Measurements from ENCODE around the gene EPHB2. TPM values are rescaled to one million over a fixed set of nuclear protein-coding genes. Genes with fewer than 3 reads are reported as not detected.
"Not testable (repeated sequence)": the region's sequence is repeated elsewhere in the genome, so short reads cannot be mapped to it uniquely, and the experiment has no call there.

Gene EPHB2
- total and polyA plus RNA-seq, 9 donors = 2.5 to 55.1 (median 15.1) TPM

DNA sequence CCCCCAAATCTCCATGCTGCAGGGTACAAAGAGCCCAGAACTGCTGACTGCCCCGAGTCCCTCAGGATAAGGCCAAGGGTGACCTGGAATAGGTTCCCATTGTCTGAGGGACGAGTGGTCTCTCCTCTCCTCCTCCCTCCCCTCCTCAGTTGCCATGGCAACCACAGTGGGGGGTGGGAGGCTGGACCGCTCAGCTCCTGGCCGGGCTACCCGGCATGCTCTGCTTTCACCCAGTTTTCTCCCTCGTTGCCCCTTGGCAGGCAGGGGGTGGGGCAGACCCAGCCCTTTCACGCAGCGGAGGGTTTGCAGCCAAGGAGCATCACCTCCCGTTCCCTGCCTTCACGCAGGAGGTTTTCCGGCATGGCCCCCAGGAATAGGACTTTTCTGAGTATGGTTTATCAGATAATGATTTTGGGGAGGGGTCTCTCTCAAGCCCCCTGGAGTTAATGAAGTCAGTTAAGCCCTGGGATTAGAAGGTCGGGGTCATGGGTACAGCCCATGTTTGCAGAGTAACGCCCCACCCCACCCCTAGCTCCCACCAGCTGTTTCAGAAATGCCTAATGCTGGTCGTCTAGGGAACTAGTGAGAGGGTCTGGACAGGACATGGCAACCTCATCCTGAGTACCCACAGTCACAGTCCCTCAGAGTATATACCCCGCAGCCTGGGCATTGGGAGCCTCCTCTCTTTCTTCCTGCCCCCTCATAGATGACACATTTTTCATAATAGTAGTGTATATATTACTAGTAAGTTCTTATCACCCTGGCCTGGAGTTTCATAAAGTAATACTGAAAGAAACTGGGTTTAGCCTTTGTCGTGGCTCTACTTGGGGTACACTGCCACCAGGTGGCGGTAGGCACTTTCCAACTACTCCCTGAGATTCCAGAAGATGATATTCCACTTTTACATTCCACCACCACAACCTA, 36.9 kb upstream of the EPHB2 start:
- intact Hi-C loops (cut with DNase I) = no loop called here
- H3K27me3 ChIP-seq = no peaks in the 10 kb centered on the region
- DNase-seq = peak in 1 of 5 donors; percentile 42
- H3K27ac ChIP-seq = no peak overlapping the region
- H3K9me3 ChIP-seq = no peaks in the 10 kb centered on the region
- no peaks in the 10 kb centered on the region for H3K4me1 ChIP-seq (ENCODE audit: insufficient read depth)
- TF ChIP-seq POLR2A (IDR thresholded peaks at IDR 0.05) (no peak), EP300 (IDR thresholded peaks at IDR 0.05) (no peak)
- TF ChIP-seq, protein P1, sequence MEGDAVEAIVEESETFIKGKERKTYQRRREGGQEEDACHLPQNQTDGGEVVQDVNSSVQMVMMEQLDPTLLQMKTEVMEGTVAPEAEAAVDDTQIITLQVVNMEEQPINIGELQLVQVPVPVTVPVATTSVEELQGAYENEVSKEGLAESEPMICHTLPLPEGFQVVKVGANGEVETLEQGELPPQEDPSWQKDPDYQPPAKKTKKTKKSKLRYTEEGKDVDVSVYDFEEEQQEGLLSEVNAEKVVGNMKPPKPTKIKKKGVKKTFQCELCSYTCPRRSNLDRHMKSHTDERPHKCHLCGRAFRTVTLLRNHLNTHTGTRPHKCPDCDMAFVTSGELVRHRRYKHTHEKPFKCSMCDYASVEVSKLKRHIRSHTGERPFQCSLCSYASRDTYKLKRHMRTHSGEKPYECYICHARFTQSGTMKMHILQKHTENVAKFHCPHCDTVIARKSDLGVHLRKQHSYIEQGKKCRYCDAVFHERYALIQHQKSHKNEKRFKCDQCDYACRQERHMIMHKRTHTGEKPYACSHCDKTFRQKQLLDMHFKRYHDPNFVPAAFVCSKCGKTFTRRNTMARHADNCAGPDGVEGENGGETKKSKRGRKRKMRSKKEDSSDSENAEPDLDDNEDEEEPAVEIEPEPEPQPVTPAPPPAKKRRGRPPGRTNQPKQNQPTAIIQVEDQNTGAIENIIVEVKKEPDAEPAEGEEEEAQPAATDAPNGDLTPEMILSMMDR (IDR thresholded peaks at IDR 0.05) = no peak
- H3K4me3 ChIP-seq = no peak overlapping the region
- no peaks in the 10 kb centered on the region for H3K36me3 ChIP-seq
- 14 to 23% (median 19%) methylated on average over 17 of the region's 17 CpGs for WGBS, 3 donors

DNA sequence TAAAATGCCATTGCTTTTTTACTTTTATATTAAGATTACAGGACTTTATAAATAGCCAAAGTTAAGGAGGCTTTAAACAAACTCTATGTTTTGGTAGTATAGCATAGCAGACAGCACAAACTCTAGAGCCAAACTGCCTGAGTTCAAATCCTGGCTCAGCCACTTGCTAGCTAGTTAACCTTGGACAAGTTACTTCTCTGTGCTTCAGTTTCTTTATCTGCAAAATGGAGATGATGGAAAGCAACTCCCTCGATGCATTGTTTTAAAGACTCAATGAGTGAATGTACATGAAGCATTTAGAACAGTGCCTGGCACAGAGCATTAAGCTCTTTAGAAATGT, 36.3 kb upstream of the EPHB2 start:
- intact Hi-C loops (cut with DNase I) = no loop called here
- Histone ChIP-seq H3K36me3 (no peaks in the 10 kb centered on the region), H3K4me1 (ENCODE audit: insufficient read depth) (no peaks in the 10 kb centered on the region), H3K27me3 (no peaks in the 10 kb centered on the region), H3K27ac (no peak overlapping the region), H3K9me3 (no peaks in the 10 kb centered on the region), H3K4me3 (no peak overlapping the region)
- TF ChIP-seq EP300 (IDR thresholded peaks at IDR 0.05) (no peak), POLR2A (IDR thresholded peaks at IDR 0.05) (no peak)
- TF ChIP-seq, protein P1 (IDR thresholded peaks at IDR 0.05) = no peak
- DNase-seq = no peak
- WGBS, 3 donors = 30 to 39% (median 38%) methylated on average over 1 of the region's 1 CpG

DNA sequence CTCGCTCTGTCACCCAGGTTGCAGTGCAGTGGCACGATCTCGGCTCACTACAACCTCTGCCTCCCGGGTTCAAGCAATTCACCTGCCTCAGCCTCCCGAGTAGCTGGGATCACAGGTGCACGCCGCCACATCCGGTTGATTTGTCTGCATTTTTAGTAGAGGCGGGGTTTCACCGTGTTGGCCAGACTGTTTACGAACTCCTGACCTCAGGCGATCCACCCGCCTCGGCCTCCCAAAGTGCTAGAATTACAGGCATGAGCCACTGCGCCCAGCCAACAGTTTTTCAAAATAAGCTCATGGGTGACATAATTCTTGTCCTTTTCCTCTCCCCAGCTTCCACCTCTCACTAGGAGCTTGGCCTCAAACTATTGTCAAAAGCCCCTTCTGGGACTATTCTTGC, 34.5 kb upstream of the EPHB2 start:
- intact Hi-C loops (cut with DNase I); H3K36me3 ChIP-seq; H3K27ac ChIP-seq; H3K4me3 ChIP-seq; H3K4me1 ChIP-seq (ENCODE audit: insufficient read depth); DNase-seq; H3K27me3 ChIP-seq; H3K9me3 ChIP-seq: not testable (repeated sequence)
- WGBS, 3 donors = 86 to 88% (median 87%) methylated on average over 15 of the region's 15 CpGs

DNA sequence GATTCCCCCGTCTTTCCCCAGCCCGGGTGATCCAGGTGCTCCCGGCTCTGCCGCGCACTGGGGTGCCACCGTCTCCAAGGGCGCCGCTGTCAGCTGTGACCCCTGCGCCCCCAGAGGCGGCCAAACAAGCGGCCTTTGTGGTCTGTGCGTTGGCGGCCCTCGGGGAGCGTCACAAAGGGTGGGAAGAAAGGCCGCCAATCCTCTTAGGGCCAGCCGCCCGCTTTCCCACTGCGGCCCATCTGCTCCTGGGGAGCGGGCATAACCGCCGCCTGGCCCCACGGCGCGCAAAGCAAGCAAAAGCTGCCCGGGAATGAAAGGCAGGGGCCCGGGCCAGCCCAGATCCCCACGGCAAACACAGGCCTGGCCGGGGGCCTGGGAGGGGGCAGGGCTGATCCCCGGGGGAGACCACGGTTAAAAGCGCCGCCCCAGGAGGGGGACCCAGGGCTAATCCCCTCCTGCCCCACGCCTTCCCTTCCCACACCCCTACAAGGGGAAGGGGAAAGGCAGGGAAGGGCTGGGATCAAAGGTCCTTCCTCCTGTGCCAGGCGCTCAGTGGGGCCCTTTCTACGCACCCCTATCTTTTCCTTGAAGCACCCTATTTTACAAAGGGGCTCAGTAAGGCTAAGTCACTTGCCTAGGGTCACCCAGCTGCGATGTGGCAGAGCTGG, 33.6 kb upstream of the EPHB2 start:
- no peak for DNase-seq
- intact Hi-C loops (cut with DNase I) = no loop called here
- Histone ChIP-seq H3K27me3 (no peaks in the 10 kb centered on the region), H3K9me3 (no peaks in the 10 kb centered on the region), H3K27ac (no peak overlapping the region), H3K4me1 (ENCODE audit: insufficient read depth) (no peaks in the 10 kb centered on the region), H3K36me3 (no peaks in the 10 kb centered on the region), H3K4me3 (no peak overlapping the region)
- WGBS, 3 donors = 80 to 86% (median 84%) methylated on average over 33 to 37 of the region's 37 CpGs
- TF ChIP-seq, protein P1 (IDR thresholded peaks at IDR 0.05) = no peak
- TF ChIP-seq EP300 (IDR thresholded peaks at IDR 0.05) (no peak), POLR2A (IDR thresholded peaks at IDR 0.05) (no peak)
